Limb (tissue), 2 donors: ENCODE measurements around the gene BSG.
"Not testable (repeated sequence)": the region's sequence is repeated elsewhere in the genome, so short reads cannot be mapped to it uniquely, and the experiment has no call there.

Experiments used
- DNase-seq, 2 donors: peaks; one replicate each; pipeline ENCODE4 v3.0.0-alpha.2; 2016; ENCODE audit errors: extremely low spot score in 2 of 2

The BSG gene

GRCh38 chr19:572743-573518 is 535 bp downstream of the BSG start:
- peak in 1 of 2 donors; percentile 71 for DNase-seq

DNA sequence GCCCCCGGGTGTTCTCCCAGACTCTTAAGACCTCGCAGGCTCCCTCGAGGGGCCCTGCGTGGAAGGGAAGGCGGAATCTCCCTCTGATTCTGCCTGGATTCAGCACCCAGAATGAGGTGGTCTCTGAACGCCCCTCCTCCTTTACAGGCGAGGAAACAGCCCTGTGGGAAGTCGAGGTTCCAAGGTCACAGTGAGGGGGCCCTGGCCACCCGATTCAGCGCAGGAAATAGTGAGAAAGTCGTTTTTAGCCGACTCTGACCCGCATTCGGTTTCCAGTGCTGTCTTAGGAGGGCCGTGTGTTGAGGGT is 1.1 kb downstream of the BSG start:
- DNase-seq = no peak

DNA sequence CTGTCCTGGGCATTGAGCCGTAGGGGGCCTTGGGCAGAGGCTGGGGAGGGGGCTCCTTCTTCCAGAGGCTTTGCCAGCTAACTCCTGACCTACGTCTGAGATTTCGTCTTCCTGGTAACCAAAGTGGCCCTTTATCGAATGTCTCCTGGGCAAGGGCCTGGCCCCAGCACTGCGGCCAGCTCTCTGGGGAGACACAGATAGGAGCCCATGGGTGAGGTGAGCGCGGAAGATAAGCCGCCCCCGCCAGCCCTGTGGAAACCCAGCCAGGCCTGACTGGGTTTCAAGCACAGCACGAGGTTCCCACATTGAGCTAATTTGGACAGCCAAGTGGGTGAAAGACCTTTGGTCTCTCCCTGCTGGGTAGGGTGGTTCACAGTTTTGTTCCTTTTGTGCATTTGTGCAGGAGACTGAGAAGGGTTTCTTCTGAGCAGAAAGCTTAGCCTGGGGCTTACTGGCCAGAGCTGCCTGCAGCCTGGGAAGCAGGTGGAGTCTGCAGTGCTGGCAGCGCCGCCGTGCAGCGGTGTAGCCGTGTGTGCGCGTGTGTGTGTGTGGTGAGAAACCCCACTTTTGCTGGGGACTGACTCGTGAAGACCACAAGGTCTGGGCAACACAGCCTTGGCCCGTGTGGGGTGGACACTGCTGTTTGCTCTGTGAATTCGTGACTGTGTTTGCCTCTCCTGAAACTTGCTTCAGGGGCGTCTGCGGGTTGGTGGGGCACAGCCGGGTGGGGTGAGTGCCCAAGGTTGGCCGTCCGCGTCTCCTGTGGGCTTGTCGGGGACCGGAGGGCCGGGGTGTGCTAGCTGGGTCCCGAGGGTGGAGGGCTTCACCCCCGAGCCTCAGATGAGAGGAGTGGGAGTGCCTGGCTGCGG is 2.5 kb downstream of the BSG start:
- DNase-seq = no peak

DNA sequence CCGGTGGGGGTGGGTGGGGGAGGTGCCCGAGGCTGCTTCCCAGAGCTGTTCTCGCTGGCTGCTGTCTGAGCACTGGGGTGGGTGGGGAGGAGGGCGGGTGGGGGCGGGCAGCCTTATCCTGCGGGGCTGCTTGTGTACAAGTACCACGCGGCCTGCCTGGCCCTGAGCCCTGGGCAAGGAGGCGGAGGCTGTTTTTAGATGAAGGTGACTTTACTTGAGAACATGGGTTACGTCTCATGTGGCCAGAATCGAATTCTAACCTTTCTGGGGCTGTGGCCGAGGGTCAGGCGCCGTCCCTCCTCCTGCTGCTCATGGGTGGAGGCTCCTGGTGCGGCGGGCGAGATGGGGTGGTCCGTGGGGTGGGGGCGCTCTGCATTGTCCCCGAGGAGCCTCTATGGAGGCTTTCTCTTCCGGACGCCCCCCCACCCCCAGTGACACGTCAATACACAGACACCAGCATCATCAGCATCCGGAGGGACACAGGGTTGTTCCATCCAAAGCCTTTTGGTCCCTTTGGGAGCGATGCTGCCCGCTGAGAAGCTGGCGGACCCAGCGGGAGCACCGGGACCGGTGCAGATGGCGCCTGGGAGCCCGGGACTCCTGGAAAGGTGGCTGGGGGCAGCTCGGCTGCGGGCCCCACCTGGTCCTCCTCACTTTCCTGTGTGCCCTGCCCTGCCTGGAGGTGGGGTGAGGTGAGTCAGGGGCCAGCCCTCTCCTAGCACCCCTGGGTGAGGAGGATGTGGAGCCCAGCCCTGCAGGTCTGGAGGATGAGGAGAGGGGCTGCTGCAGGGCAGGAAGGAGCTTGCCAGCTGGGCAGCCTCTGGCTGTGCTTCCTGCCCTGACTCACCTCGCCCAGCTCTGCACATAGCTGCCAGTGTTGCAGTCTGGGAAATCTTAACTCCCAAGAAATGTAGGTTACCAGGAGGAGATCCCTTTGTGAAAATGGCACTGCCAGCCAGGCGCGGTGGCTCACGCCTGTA is 3.4 kb downstream of the BSG start:
- no peak for DNase-seq

DNA sequence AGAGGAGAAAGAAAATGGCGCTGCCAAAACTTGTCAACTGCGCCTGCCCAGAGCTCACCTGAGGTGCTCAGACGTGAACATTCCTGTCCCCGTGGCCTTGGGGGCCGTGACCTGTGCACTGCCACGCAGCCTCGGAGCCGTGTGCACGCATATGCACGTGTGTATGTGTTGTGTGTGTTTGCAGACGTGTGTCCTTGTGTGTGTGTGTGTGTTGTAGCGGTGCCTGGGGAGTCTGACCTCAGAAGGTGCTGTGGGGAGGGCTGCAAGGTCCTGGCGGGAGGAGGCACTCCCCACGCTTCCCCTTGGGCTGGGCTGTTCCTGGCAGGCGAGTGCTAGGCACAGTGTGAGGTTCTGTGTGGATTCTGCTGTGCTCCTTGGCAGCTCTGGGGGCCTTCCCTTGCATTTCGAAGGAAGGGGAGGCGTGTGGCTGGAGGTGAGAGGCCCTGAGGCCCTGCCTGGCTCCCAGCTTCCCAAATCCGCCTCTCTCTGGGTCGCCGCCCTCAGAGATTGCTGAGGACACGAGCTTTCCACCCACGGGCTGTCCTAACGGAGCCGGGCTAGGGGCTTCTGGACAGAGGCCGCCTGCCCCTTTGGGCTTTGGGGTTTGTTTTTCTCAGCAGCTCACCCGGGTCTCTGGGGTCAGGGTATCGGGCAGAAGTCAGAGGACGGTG is 4.5 kb downstream of the BSG start:
- no peak for DNase-seq

- no peak for DNase-seq
These were observed 5.3 kb downstream of the BSG start for GRCh38 chr19:577439-578392.

GRCh38 chr19:579111-579841 is 6.9 kb downstream of the BSG start:
- DNase-seq = no peak

DNA sequence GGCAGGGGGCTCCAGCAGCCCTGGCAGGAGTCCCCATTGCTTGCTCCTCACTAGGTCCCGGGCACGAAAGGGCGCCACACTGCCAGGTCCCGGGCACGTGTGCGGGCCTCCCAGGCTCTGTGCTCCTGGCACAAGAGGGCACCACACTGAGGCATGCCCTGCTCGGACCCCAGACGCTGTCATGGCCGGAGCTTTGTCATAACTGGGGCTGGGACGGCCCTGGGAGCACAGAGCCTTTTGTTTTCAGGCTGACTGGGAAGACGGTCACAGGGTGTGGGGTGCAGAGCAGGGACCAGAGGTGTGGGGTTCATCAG is 7.4 kb downstream of the BSG start:
- no peak for DNase-seq

DNA sequence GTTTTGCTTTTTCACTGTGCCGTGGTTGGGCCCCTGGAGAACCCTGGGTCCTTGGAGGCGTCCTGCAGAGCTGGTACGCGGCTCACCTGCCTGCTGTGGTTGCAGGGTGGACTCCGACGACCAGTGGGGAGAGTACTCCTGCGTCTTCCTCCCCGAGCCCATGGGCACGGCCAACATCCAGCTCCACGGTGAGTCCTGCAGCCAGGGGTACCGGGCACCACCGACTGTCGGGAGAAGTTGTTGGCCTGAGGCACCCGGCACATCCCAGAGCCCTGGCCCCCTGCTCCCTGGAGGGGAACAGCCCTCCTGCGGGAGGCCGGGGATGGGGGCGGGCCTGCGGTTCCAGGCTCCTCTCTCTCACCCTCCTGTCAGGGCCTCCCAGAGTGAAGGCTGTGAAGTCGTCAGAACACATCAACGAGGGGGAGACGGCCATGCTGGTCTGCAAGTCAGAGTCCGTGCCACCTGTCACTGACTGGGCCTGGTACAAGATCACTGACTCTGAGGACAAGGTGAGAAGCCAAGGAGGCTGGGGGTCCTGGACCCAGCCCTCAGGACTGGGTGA is 8.0 kb downstream of the BSG start:
- no peak for DNase-seq

DNA sequence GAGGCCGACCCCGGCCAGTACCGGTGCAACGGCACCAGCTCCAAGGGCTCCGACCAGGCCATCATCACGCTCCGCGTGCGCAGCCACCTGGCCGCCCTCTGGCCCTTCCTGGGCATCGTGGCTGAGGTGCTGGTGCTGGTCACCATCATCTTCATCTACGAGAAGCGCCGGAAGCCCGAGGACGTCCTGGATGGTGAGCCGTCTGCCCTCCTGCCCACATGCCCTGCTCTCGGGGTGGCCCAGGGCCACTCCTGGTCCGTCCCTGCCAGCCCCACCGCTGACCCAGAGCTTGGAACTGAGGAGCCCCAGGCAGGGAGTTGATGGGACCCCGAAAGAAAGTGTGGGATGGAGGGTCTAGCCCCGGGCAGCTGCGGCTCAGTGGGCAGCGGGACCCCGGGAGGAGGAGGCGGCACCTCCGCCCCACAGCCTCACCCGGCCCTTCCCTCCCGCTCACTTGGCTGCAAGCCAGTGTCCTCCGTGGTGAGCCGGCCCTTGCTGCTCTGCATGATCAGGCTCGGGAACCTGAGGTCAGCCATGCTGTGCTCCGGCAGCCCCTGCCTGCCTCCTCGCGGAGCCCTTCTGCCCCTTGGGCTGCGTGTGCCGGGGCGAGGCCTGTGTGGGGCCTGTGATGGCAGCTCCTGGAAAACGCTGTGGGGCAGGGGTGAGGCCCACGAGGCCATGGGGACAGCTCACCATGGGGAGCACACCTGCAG is 9.2 kb downstream of the BSG start:
- peak in 1 of 2 donors; percentile 26 for DNase-seq

- peak in 1 of 2 donors; percentile 27 for DNase-seq
These were observed 10.3 kb downstream of the BSG start for GRCh38 chr19:582497-583197.

DNA sequence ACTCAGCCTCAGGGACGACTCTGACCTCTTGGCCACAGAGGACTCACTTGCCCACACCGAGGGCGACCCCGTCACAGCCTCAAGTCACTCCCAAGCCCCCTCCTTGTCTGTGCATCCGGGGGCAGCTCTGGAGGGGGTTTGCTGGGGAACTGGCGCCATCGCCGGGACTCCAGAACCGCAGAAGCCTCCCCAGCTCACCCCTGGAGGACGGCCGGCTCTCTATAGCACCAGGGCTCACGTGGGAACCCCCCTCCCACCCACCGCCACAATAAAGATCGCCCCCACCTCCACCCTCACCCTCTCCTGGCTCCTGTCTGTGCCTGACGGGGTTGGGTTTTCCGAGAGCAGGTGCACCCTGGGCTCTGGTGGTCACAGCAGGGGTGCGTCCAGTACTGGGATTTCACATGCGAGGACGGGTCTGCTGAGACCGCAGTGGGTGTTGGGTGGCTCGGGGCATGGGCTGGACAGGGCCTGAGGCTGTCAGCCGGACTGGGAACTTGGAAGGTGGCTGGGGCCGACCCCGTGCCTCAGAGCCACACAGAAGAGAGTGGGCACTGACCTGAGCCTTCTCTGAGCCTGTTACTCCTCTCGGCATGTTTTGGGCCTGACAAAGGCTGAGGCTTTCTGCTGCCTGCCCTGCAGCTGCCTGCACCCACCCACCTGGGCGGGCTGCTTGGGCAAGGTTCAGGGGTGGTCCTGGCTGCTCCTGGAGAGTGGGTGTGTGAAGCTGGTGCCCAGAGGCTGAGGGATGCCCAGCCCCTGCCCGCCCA is 11.0 kb downstream of the BSG start:
- no peak for DNase-seq

DNA sequence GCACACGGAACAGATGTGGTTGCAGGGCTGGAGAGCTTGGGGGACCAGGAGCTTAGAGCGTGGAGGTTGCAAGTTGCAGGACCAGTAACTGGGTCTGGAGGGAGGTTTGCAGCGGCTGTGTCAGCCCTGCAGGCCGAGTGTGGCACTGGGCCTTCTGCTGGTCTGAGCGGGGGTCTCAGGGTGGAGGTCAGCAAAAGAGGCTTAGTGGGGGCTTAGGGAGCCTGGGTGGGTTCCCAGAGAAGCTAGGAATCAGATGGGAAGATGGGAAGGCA is 11.5 kb downstream of the BSG start:
- DNase-seq = no peak

DNA sequence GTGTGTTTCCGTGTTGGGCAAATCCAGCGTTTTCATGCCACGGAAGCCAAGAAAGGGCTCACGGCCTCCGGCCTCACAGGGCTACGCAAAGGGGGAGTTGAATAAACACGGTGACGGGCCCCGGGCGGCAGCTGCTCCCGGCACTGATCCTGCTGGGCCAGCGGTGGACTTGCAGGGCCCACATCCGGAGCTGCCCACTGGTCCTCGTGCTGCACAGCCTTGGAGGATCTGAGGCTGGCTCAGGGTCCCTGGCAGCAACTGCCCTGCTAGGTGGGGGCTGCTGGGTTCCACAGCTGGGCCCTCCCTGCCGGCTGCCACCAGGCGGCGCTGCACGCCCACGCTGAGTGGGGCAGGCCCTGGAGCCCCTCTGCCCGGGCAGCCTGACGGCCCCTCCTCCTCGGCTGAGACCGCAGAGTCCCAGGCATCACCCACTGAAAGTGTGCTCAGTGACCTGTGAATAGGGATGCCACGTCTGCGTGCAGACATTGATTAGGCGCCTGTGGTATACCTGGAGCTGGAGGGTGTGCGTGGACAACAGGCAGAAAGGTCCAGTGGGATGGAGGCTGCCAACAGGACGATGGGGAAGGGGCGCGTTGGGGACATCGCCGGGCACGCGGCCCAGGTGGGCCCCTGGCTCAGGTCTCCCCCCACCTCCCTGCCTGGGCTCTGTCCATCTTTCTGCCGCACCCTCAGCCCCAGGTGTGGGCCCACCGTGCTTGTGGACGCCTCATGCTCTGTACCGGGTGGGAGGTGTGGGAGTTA is 12.0 kb downstream of the BSG start:
- DNase-seq = peak; percentile 39 to 77

- DNase-seq = not testable (repeated sequence)
These were observed 12.8 kb downstream of the BSG start for GRCh38 chr19:585146-585545.

DNA sequence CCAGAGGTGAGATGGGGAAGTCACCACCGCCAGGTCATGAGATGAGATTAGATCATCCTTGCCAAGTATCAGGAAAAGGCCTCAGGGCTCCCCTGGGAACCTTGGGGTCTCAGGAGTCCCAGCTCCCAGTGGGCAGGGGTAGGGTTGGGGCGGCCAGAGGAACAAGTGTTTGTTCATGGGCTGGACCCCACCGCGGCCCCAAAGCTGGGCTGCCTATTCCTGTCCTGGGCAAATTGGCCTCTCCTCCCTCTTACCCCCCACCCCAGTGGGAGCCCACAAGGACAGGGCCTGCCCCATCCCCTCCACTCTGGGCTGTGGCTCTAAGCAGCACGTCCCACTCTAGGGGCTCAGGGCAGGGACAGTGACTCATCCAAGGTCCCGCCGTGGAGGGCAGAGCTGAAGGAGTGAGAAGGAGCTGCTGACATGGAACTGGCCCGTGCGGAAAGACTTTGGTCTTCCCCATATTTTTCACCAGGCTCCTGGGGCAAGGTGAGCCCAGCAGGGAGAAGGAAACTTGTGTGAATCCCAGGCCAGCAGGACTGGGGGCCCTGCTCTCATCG is 13.2 kb downstream of the BSG start:
- peak in 1 of 2 donors; percentile 39 for DNase-seq
